ENCODE data around the gene SNX18. TPM values are rescaled to one million over a fixed set of nuclear protein-coding genes. Genes with fewer than 3 reads are reported as not detected.
A peak's percentile ranks its signal among the peaks of the same experiment; 100 is the strongest.

SNX18 gene
- total and polyA plus RNA-seq, 12 donors = 4.0 to 89.4 (median 33.7) TPM

DNA sequence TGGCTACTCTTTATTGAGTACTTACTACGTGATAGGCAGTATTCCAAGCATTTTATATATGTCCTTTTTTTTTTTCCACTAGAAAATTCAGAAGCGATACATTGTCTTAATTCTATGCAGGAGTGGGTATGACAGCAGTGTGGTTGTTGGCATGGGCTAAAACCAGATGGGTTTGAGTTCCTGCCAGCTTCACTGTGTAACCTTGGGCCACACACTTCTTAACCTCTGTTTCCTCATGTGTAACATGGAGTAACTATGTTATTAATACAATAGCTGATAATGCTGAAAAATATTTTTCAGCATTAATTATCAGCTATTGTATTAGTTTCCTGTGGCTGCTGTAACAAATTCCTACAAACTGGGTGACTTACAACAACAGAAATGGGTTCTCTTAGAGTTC, 12.0 kb downstream of the SNX18 start:
- Histone ChIP-seq H3K36me3 (replicated peaks in 1 of 2) (no peaks in the 10 kb centered on the region), H3K4me1 (replicated peaks in 1 of 2) (peaks cover 27 to 74% of the 10 kb centered on the region in 2 donors), H3K27ac (no peak overlapping the region), H3K9me3 (replicated peaks in 1 of 3) (no peaks in the 10 kb centered on the region), H3K27me3 (no peaks in the 10 kb centered on the region), H3K4me3 (no peak overlapping the region)
- no peak for TF ChIP-seq POLR2A (IDR thresholded peaks at IDR 0.05)
- TF ChIP-seq, protein P1, sequence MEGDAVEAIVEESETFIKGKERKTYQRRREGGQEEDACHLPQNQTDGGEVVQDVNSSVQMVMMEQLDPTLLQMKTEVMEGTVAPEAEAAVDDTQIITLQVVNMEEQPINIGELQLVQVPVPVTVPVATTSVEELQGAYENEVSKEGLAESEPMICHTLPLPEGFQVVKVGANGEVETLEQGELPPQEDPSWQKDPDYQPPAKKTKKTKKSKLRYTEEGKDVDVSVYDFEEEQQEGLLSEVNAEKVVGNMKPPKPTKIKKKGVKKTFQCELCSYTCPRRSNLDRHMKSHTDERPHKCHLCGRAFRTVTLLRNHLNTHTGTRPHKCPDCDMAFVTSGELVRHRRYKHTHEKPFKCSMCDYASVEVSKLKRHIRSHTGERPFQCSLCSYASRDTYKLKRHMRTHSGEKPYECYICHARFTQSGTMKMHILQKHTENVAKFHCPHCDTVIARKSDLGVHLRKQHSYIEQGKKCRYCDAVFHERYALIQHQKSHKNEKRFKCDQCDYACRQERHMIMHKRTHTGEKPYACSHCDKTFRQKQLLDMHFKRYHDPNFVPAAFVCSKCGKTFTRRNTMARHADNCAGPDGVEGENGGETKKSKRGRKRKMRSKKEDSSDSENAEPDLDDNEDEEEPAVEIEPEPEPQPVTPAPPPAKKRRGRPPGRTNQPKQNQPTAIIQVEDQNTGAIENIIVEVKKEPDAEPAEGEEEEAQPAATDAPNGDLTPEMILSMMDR (IDR thresholded peaks at IDR 0.05) = no peak
- intact Hi-C loops (cut with DNase I) = no loop called here
- DNase-seq = peak in 4 of 7 donors; percentile 40 to 62 (median 46)
- WGBS, 4 donors = 38 to 60% (median 48%) methylated on average over 2 of the region's 2 CpGs

DNA sequence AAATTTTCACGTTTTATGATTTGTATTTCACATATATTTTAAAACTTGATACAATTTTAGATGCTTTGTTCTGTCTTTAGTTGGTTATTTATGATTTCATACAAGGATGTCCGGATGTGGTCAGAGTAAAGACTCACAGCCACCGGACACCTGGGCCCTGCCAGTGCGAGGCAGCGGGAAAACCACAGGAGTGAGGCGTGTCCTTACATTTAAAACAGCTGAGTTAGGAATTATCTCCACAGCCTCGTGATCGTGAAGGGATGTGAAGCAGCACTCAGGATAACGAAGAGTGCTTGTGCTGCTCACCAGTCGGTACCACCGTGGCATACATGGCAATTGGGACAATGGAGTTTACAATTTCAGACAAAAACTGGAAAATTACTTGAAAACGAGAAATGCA, 14.0 kb downstream of the SNX18 start:
- H3K4me1 ChIP-seq (replicated peaks in 1 of 2) = peaks cover 17 to 69% of the 10 kb centered on the region in 2 donors
- H3K36me3 ChIP-seq (replicated peaks in 1 of 2) = no peaks in the 10 kb centered on the region
- 65 to 76% (median 69%) methylated on average over 12 of the region's 12 CpGs for whole genome bisulfite sequencing, 4 donors
- intact Hi-C loops (cut with DNase I) = no loop called here
- no peaks in the 10 kb centered on the region for H3K27me3 ChIP-seq
- DNase-seq = no peak
- no peaks in the 10 kb centered on the region for H3K9me3 ChIP-seq (replicated peaks in 1 of 3)
- no peak overlapping the region for H3K4me3 ChIP-seq
- TF ChIP-seq POLR2A (IDR thresholded peaks at IDR 0.05) = no peak
- TF ChIP-seq, protein P1 (IDR thresholded peaks at IDR 0.05) = no peak
- H3K27ac ChIP-seq = no peak overlapping the region

DNA sequence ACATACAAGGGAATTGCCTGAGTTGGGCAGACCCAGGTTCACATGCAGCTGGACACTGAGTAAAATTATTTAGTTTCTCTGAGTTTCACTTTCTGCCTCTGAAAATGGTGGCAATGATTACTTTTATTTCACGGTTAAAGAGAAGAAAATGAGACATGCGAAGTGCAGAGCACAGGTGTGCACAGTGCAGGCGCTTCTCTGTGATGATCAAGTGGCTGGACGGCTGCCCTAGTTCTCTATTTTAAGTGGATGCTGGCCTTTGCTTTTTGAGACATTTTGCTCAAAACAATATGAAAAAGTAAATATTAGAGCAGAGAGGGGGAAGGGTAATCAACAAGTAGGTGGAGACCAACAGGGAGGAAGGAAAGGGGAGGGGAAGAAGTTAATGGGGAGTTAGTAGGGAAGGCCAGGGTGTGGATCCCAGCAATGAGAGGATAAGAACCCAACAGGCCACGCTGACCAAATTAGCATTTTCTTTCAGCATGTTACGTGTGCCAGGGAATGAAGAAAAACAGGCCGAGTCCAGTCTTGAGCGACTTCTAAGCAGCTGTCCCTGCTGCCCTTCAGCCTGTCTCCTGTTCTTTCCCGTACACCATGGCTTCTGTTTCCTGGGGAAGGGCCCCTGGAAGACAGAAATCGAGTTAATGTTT, 16.1 kb downstream of the SNX18 start:
- Histone ChIP-seq H3K4me3 (no peak overlapping the region), H3K27me3 (no peaks in the 10 kb centered on the region), H3K9me3 (replicated peaks in 1 of 3) (no peaks in the 10 kb centered on the region), H3K4me1 (replicated peaks in 1 of 2) (peaks cover 17 to 60% of the 10 kb centered on the region in 2 donors), H3K36me3 (replicated peaks in 1 of 2) (no peaks in the 10 kb centered on the region), H3K27ac (peak overlapping the region in 4 of 5 donors; percentile 33 to 70 (median 55))
- TF ChIP-seq, protein P1 (IDR thresholded peaks at IDR 0.05) = no peak
- no peak for TF ChIP-seq POLR2A (IDR thresholded peaks at IDR 0.05)
- no peak for DNase-seq
- intact Hi-C loops (cut with DNase I) = no loop called here
- 55 to 73% (median 63%) methylated on average over 10 of the region's 10 CpGs for WGBS, 4 donors

DNA sequence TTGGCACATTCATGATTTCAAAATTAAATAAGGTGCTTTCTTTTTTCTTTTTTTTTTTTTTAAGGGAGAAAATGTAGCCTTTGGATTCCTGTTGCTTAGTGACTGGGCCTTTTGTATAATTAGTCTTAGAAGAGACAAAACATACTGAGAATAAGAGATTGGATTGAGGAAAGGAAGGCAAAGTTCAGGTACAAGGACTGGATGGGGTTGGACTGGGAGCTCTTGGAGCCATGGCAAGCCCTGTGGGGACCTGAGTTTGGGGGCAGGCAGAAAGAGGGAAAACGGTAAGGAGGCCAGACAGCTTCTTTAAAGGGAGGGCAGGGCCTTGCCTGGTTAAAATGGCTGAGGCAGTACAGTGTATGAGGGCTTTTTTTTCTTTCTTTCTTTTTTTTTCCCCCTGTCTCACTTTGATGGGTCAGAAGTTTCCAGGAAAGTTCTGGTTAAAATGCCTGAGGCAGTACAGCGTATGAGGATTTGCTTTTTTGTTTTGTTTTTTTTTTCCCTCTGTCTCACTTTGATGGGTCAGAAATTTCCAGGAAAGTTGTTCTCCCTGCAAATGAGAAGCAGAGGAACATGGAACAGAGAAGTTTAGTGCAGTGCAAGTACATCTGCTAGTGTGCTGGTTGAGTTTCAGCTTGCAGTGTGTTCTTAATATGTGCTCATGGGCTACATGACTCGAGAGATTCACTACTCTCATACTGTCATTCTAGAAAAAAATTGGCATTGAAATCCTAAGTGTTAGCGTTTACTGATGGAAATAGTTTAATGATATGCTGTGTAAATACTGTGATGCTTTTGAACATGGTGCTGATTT, 16.8 kb downstream of the SNX18 start:
- DNase-seq = no peak
- Histone ChIP-seq H3K36me3 (replicated peaks in 1 of 2) (no peaks in the 10 kb centered on the region), H3K9me3 (replicated peaks in 1 of 3) (no peaks in the 10 kb centered on the region), H3K4me1 (replicated peaks in 1 of 2) (peaks cover 12 to 53% of the 10 kb centered on the region in 2 donors), H3K27me3 (no peaks in the 10 kb centered on the region), H3K4me3 (no peak overlapping the region), H3K27ac (peak overlapping the region in 4 of 5 donors; percentile 33 to 70 (median 45))
- intact Hi-C loops (cut with DNase I) = no loop called here
- 59 to 71% (median 66%) methylated on average over 4 of the region's 4 CpGs for WGBS, 4 donors
- TF ChIP-seq, protein P1 (IDR thresholded peaks at IDR 0.05) = no peak
- no peak for TF ChIP-seq POLR2A (IDR thresholded peaks at IDR 0.05)
